Activated CD8-positive, alpha-beta memory T cell treated with anti-CD3 and anti-CD28 coated beads for 24 hours (primary cell): Measurements from ENCODE around the gene CPNE8.

Experiments used
- DNase-seq: peaks from one replicate; pipeline ENCODE4 v3.0.0-alpha.2; 2020

Gene CPNE8

DNA sequence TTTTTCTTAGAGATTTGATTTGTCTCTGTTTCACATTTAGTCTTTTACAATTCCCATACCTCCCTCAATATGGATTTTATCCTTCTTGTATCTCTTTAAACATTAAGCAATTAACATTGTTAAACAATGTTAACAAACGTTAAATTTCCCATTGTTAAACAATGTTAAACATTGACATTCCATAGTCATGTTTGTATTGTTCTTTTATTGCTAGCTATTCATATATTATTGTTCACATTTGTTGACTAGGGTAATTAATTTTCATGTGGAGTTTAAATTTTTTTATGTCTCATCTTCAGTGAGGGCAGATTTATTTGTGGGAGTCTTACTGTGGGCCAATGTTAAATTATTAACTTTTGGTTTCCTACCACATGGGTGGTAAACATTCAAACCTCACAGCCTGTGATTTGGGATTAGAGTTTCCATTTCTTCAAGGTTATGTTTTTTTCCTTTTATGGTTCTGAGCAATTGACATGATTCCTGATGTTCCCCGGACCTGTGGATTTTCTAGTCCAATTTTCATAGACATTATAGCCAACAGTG, 294.5 kb downstream of the CPNE8 start:
- DNase-seq: no peak

GRCh38 chr12:38607295-38607694, 298.1 kb downstream of the CPNE8 start:
- no peak for DNase-seq
